ENCODE results near the gene ABHD5. TPM values are rescaled to one million over a fixed set of nuclear protein-coding genes. Genes with fewer than 3 reads are reported as not detected.

ABHD5 gene
- total RNA-seq, 4 donors from 2014 or later, result 18.6 to 43.7 (median 33.7) TPM

GRCh38 chr3:43769885-43770425 lies 79.2 kb downstream of the ABHD5 start:
- peak overlapping the region; percentile 15 to 49 (median 45) for H3K4me3 ChIP-seq
- ATAC-seq, result peak; percentile 4 to 9
- no peaks in the 10 kb centered on the region for H3K9me3 ChIP-seq
- H3K36me3 ChIP-seq, result no peaks in the 10 kb centered on the region
- intact Hi-C loops (cut with DNase I; ENCODE audit: low total_unique reads), result loop anchor here (1.0 to 10.0 kb wide), 6 partner anchors 63 to 768 kb away; partner anchors contain the start of genes ABHD5 and ANO10
- in situ Hi-C loops (cut with MboI; ENCODE audit: low sequenced_read_pairs in 4 of 4), result no loop called here
- TF ChIP-seq CTCF (IDR thresholded peaks at IDR 0.05 in 4 of 5, conservative IDR thresholded peaks at IDR 0.05 in 1 of 5), result no peak
- no peaks in the 10 kb centered on the region for H3K27me3 ChIP-seq
- DNase-seq, result no peak
- H3K27ac ChIP-seq, result peak overlapping the region; percentile 72 to 88 (median 78)
- H3K4me1 ChIP-seq, result peaks cover 32 to 68% of the 10 kb centered on the region in 2 donors

GRCh38 chr3:43770426-43771103 lies 79.8 kb downstream of the ABHD5 start:
- Histone ChIP-seq H3K27ac (peak overlapping the region; percentile 72 to 88 (median 78)), H3K4me1 (peaks cover 32 to 64% of the 10 kb centered on the region in 2 donors), H3K27me3 (no peaks in the 10 kb centered on the region), H3K9me3 (no peaks in the 10 kb centered on the region), H3K36me3 (no peaks in the 10 kb centered on the region), H3K4me3 (no peak overlapping the region)
- DNase-seq (peak; percentile 69 to 78), ATAC-seq (peak; percentile 68 to 81)
- in situ Hi-C loops (cut with MboI; ENCODE audit: low sequenced_read_pairs in 4 of 4) (no loop called here), intact Hi-C loops (cut with DNase I; ENCODE audit: low total_unique reads) (loop anchor here (1.0 to 5.0 kb wide), 3 partner anchors 80 to 768 kb away; partner anchors contain the start of genes ABHD5 and ANO10)
- TF ChIP-seq POLR2A (IDR thresholded peaks at IDR 0.05) (no peak), CTCF (IDR thresholded peaks at IDR 0.05 in 4 of 5, conservative IDR thresholded peaks at IDR 0.05 in 1 of 5) (no peak)

- no peaks in the 10 kb centered on the region for H3K36me3 ChIP-seq
- peaks cover 32 to 57% of the 10 kb centered on the region in 2 donors for H3K4me1 ChIP-seq
- in situ Hi-C loops (cut with MboI; ENCODE audit: low sequenced_read_pairs in 4 of 4) (no loop called here), intact Hi-C loops (cut with DNase I; ENCODE audit: low total_unique reads) (loop anchor here (2.0 to 5.0 kb wide), 2 partner anchors 81 to 769 kb away; partner anchors contain the start of gene ABHD5)
- H3K27me3 ChIP-seq, result no peaks in the 10 kb centered on the region
- no peak overlapping the region for H3K4me3 ChIP-seq
- ATAC-seq (no peak), DNase-seq (no peak)
- H3K9me3 ChIP-seq, result no peaks in the 10 kb centered on the region
- peak overlapping the region in 3 of 4 donors; percentile 72 to 88 (median 78) for H3K27ac ChIP-seq
- TF ChIP-seq POLR2A (IDR thresholded peaks at IDR 0.05) (no peak), CTCF (IDR thresholded peaks at IDR 0.05 in 4 of 5, conservative IDR thresholded peaks at IDR 0.05 in 1 of 5) (no peak)
These were observed 80.9 kb downstream of the ABHD5 start for GRCh38 chr3:43771610-43772009.

GRCh38 chr3:43773273-43774094 lies 82.7 kb downstream of the ABHD5 start:
- ATAC-seq (peak in 1 of 2 donors; percentile 31), DNase-seq (peak; percentile 20 to 64)
- intact Hi-C loops (cut with DNase I; ENCODE audit: low total_unique reads), result loop anchor here (5.0 kb wide), 1 partner anchor 771 kb away; no protein-coding TSS in a partner anchor
- peak overlapping the region; percentile 57 to 79 (median 75) for H3K27ac ChIP-seq
- no peaks in the 10 kb centered on the region for H3K36me3 ChIP-seq
- no peaks in the 10 kb centered on the region for H3K27me3 ChIP-seq
- H3K9me3 ChIP-seq, result no peaks in the 10 kb centered on the region
- peaks cover 29 to 44% of the 10 kb centered on the region in 2 donors for H3K4me1 ChIP-seq
- in situ Hi-C loops (cut with MboI; ENCODE audit: low sequenced_read_pairs in 4 of 4), result no loop called here
- TF ChIP-seq CTCF (IDR thresholded peaks at IDR 0.05 in 4 of 5, conservative IDR thresholded peaks at IDR 0.05 in 1 of 5) (no peak), POLR2A (IDR thresholded peaks at IDR 0.05) (no peak)
- H3K4me3 ChIP-seq, result no peak overlapping the region
